ENCODE data around the gene DNAAF5.

DNAAF5 gene

DNA sequence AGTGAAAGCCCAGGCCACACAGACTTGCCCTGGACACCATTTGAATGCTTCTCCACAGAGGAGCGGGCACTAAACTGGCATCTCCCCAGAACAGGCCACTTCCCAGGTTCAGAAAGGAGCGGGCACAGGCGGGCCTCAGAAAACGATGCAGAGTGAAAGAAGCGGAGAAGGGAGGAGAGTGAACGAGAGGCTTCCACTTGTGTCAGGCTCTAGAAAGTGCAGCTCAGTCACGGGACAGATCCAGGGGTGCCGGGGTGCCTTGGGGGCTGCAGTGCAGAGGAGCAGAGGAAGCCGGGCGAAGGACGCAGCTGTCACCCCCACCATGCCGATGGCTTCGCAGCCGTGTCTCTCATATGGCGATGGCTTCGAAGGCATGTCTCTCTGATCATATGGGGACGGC lies 26.7 kb downstream of the DNAAF5 start:
- Histone ChIP-seq H4K91ac (ENCODE audit: low read length) (no peak overlapping the region), H2AFZ (ENCODE audit: low read depth, low read length) (no peak overlapping the region), H3K36me3 (ENCODE audit: control insufficient read depth in 1 of 2, insufficient read depth in 2 of 2, low read depth in 1 of 2, low read length in 2 of 2) (peaks cover 55 to 81% of the 10 kb centered on the region in 2 experiments), H3K9ac (ENCODE audit: low read length) (no peak overlapping the region), H3K9me3 (ENCODE audit: control insufficient read depth, low read length) (no peaks in the 10 kb centered on the region), H3K27ac (ENCODE audit: low read length, poor library complexity, severe bottlenecking) (no peak overlapping the region), H2BK12ac (ENCODE audit: low read length in 2 of 2) (no peak overlapping the region), H3K4me3 (ENCODE audit: insufficient read depth in 1 of 2, low read depth in 1 of 2, low read length in 2 of 2) (no peak overlapping the region), H3K27me3 (ENCODE audit: control insufficient read depth in 1 of 2, insufficient read depth in 1 of 2, low read length in 2 of 2) (no peaks in the 10 kb centered on the region), H3K4ac (ENCODE audit: low read depth in 1 of 2, low read length in 2 of 2) (no peak overlapping the region), H2BK5ac (ENCODE audit: low read depth, low read length, poor library complexity, severe bottlenecking) (no peak overlapping the region), H3K18ac (ENCODE audit: low read depth in 1 of 2, low read length in 2 of 2) (no peak overlapping the region), H3K4me1 (ENCODE audit: control insufficient read depth, insufficient read depth, low read depth, low read length) (peaks cover 8% of the 10 kb centered on the region), H2BK15ac (ENCODE audit: low read depth, poor library complexity, severe bottlenecking) (no peak overlapping the region), H2BK120ac (ENCODE audit: low read depth, low read length) (no peak overlapping the region), H3K14ac (ENCODE audit: low read length in 2 of 2) (no peak overlapping the region), H4K8ac (ENCODE audit: low read length) (no peak overlapping the region), H2AK5ac (ENCODE audit: low read length, severe bottlenecking) (no peak overlapping the region), H3K23ac (ENCODE audit: low read length in 2 of 2) (no peak overlapping the region), H3K79me1 (replicated peaks; ENCODE audit: low read length, poor library complexity, severe bottlenecking) (peaks cover 39% of the 10 kb centered on the region), H3K4me2 (ENCODE audit: low read length, poor library complexity, severe bottlenecking) (no peak overlapping the region)
- 97% methylated on average over 17 of the region's 17 CpGs for WGBS
- no peak for DNase-seq

DNA sequence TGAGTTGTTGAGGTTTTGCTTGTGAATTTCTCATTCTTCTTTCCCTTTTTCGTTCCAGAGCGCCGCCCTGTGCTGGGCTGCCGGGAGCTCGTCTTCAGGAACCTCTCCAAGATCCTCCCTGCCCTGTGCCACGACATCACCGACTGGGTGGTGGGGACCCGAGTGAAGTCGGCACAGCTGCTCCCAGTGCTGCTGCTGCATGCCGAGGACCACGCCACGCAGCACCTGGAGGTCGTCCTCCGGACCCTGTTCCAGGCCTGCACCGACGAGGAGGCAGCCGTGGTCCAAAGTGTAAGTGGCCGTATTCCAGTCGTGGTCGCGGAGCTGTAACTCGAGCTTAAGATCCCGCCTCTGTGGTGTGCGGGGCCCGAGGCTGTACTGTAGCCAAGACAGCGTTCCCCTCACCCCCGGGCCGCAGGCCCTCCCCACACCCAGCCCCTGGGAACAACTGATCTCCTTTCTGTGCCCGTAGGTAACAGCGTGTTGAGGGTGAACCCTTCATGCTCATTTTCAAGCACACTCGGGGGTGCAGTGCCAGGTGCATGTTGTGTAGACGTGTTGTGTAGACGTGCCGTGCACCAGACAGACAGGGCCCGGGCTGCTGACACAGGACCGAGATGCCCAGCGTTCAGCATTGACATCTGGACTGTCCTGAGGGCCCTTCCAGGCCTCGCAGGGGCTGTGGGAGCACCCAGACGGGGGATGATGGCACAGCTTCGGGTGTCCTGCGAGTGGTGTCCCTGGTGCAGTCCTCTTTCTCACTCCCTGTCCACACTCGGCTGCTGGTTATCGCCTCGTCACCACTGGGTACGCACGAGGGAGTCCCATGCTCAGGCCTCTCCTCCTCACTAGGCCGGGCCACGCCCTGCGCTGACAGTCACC lies 28.3 kb downstream of the DNAAF5 start:
- peaks cover 3% of the 10 kb centered on the region for H3K4me1 ChIP-seq (ENCODE audit: control insufficient read depth, insufficient read depth, low read depth, low read length)
- no peak for DNase-seq
- no peak overlapping the region for H4K8ac ChIP-seq (ENCODE audit: low read length)
- no peak overlapping the region for H2BK5ac ChIP-seq (ENCODE audit: low read depth, low read length, poor library complexity, severe bottlenecking)
- no peaks in the 10 kb centered on the region for H3K27me3 ChIP-seq (ENCODE audit: control insufficient read depth in 1 of 2, insufficient read depth in 1 of 2, low read length in 2 of 2)
- H3K36me3 ChIP-seq (ENCODE audit: control insufficient read depth in 1 of 2, insufficient read depth in 2 of 2, low read depth in 1 of 2, low read length in 2 of 2), result peaks cover 65 to 81% of the 10 kb centered on the region in 2 experiments
- no peak overlapping the region for H3K4me3 ChIP-seq (ENCODE audit: insufficient read depth in 1 of 2, low read depth in 1 of 2, low read length in 2 of 2)
- no peak overlapping the region for H3K4ac ChIP-seq (ENCODE audit: low read depth in 1 of 2, low read length in 2 of 2)
- no peak overlapping the region for H2AK5ac ChIP-seq (ENCODE audit: low read length, severe bottlenecking)
- no peak overlapping the region for H3K27ac ChIP-seq (ENCODE audit: low read length, poor library complexity, severe bottlenecking)
- no peak overlapping the region for H3K18ac ChIP-seq (ENCODE audit: low read depth in 1 of 2, low read length in 2 of 2)
- no peak overlapping the region for H3K14ac ChIP-seq (ENCODE audit: low read length in 2 of 2)
- no peak overlapping the region for H3K23ac ChIP-seq (ENCODE audit: low read length in 2 of 2)
- no peak overlapping the region for H4K91ac ChIP-seq (ENCODE audit: low read length)
- no peak overlapping the region for H2BK12ac ChIP-seq (ENCODE audit: low read length in 2 of 2)
- 95% methylated on average over 49 of the region's 49 CpGs for WGBS
- H3K79me1 ChIP-seq (replicated peaks; ENCODE audit: low read length, poor library complexity, severe bottlenecking), result peaks cover 34% of the 10 kb centered on the region
- H2BK120ac ChIP-seq (ENCODE audit: low read depth, low read length), result no peak overlapping the region
- H3K4me2 ChIP-seq (ENCODE audit: low read length, poor library complexity, severe bottlenecking), result no peak overlapping the region
- no peaks in the 10 kb centered on the region for H3K9me3 ChIP-seq (ENCODE audit: control insufficient read depth, low read length)
- H2BK15ac ChIP-seq (ENCODE audit: low read depth, poor library complexity, severe bottlenecking), result no peak overlapping the region
- no peak overlapping the region for H2AFZ ChIP-seq (ENCODE audit: low read depth, low read length)
- no peak overlapping the region for H3K9ac ChIP-seq (ENCODE audit: low read length)

DNA sequence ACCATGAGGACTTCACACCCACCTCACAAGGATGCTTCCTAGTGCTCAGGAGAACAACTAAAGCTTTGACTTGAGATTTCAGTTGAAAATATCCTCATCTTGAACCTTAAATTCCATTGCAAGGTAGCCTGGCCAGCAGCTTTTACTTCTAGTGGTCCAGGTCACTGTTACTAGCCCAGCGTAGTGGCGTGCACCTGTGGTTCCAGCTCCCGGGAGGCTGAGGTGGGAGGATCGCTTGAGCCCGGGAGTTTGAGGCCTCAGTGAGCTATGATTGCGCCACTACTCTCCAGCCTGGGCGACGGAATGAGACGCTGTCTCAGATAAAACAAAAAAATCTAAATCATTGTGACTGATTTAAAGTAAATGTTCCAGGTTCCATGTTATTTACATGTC lies 28.9 kb downstream of the DNAAF5 start:
- H3K27me3 ChIP-seq (ENCODE audit: control insufficient read depth in 1 of 2, insufficient read depth in 1 of 2, low read length in 2 of 2), result no peaks in the 10 kb centered on the region
- H2BK15ac ChIP-seq (ENCODE audit: low read depth, poor library complexity, severe bottlenecking), result no peak overlapping the region
- no peak overlapping the region for H3K27ac ChIP-seq (ENCODE audit: low read length, poor library complexity, severe bottlenecking)
- peaks cover 2% of the 10 kb centered on the region for H3K4me1 ChIP-seq (ENCODE audit: control insufficient read depth, insufficient read depth, low read depth, low read length)
- H3K4ac ChIP-seq (ENCODE audit: low read depth in 1 of 2, low read length in 2 of 2), result no peak overlapping the region
- peaks cover 30% of the 10 kb centered on the region for H3K79me1 ChIP-seq (replicated peaks; ENCODE audit: low read length, poor library complexity, severe bottlenecking)
- no peak overlapping the region for H3K14ac ChIP-seq (ENCODE audit: low read length in 2 of 2)
- no peak for DNase-seq
- no peak overlapping the region for H4K8ac ChIP-seq (ENCODE audit: low read length)
- no peak overlapping the region for H2AFZ ChIP-seq (ENCODE audit: low read depth, low read length)
- no peaks in the 10 kb centered on the region for H3K9me3 ChIP-seq (ENCODE audit: control insufficient read depth, low read length)
- H3K4me2 ChIP-seq (ENCODE audit: low read length, poor library complexity, severe bottlenecking), result no peak overlapping the region
- H4K91ac ChIP-seq (ENCODE audit: low read length), result no peak overlapping the region
- WGBS, result 97% methylated on average over 5 of the region's 9 CpGs
- peaks cover 60 to 79% of the 10 kb centered on the region in 2 experiments for H3K36me3 ChIP-seq (ENCODE audit: control insufficient read depth in 1 of 2, insufficient read depth in 2 of 2, low read depth in 1 of 2, low read length in 2 of 2)
- H2AK5ac ChIP-seq (ENCODE audit: low read length, severe bottlenecking), result no peak overlapping the region
- no peak overlapping the region for H3K4me3 ChIP-seq (ENCODE audit: insufficient read depth in 1 of 2, low read depth in 1 of 2, low read length in 2 of 2)
- H3K18ac ChIP-seq (ENCODE audit: low read depth in 1 of 2, low read length in 2 of 2), result no peak overlapping the region
- H3K9ac ChIP-seq (ENCODE audit: low read length), result no peak overlapping the region
- no peak overlapping the region for H2BK12ac ChIP-seq (ENCODE audit: low read length in 2 of 2)
- no peak overlapping the region for H2BK120ac ChIP-seq (ENCODE audit: low read depth, low read length)
- H3K23ac ChIP-seq (ENCODE audit: low read length in 2 of 2), result no peak overlapping the region
- no peak overlapping the region for H2BK5ac ChIP-seq (ENCODE audit: low read depth, low read length, poor library complexity, severe bottlenecking)

DNA sequence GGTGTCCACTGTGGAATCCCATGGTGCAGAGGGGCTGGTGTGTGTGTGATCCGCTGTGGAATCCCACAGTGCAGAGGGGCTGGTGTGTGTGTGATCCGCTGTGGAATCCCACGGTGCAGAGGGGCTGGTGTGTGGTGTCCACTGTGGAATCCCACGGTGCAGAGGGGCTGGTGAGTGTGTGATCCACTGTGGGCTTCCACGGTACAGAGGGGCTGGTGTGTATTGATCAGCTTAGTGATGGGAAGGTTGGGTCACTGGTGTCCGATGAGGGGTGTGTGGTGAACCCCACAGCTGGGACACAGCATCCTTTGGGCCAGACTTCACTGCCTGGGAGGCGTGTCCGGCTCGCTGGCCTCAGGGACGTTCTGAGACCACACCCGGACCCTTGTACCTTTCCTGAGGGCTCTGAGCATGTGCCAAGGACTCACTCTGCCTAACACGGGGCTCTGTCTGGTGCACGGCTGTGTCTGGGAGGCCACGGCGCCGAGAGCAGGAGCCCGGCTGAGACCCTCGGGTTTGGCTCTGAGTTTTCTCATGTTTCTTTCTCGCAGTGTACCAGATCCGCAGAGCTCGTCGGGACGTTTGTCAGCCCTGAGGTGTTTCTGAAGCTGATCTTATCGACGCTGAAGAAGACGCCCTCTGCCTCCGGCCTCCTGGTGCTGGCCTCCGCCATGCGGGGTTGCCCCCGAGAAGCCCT lies 29.9 kb downstream of the DNAAF5 start:
- H3K9ac ChIP-seq (ENCODE audit: low read length), result no peak overlapping the region
- H4K8ac ChIP-seq (ENCODE audit: low read length), result no peak overlapping the region
- no peak overlapping the region for H2BK15ac ChIP-seq (ENCODE audit: low read depth, poor library complexity, severe bottlenecking)
- H2BK120ac ChIP-seq (ENCODE audit: low read depth, low read length), result no peak overlapping the region
- H2BK12ac ChIP-seq (ENCODE audit: low read length in 2 of 2), result no peak overlapping the region
- H3K4me1 ChIP-seq (ENCODE audit: control insufficient read depth, insufficient read depth, low read depth, low read length), result peaks cover 7% of the 10 kb centered on the region
- H3K23ac ChIP-seq (ENCODE audit: low read length in 2 of 2), result no peak overlapping the region
- no peak overlapping the region for H3K14ac ChIP-seq (ENCODE audit: low read length in 2 of 2)
- no peak overlapping the region for H3K4ac ChIP-seq (ENCODE audit: low read depth in 1 of 2, low read length in 2 of 2)
- WGBS, result 95% methylated on average over 30 of the region's 30 CpGs
- no peak overlapping the region for H3K4me2 ChIP-seq (ENCODE audit: low read length, poor library complexity, severe bottlenecking)
- H3K27me3 ChIP-seq (ENCODE audit: control insufficient read depth in 1 of 2, insufficient read depth in 1 of 2, low read length in 2 of 2), result no peaks in the 10 kb centered on the region
- no peaks in the 10 kb centered on the region for H3K9me3 ChIP-seq (ENCODE audit: control insufficient read depth, low read length)
- no peak overlapping the region for H4K91ac ChIP-seq (ENCODE audit: low read length)
- no peak overlapping the region for H3K4me3 ChIP-seq (ENCODE audit: insufficient read depth in 1 of 2, low read depth in 1 of 2, low read length in 2 of 2)
- no peak overlapping the region for H2AK5ac ChIP-seq (ENCODE audit: low read length, severe bottlenecking)
- no peak overlapping the region for H2BK5ac ChIP-seq (ENCODE audit: low read depth, low read length, poor library complexity, severe bottlenecking)
- DNase-seq, result no peak
- H2AFZ ChIP-seq (ENCODE audit: low read depth, low read length), result no peak overlapping the region
- no peak overlapping the region for H3K27ac ChIP-seq (ENCODE audit: low read length, poor library complexity, severe bottlenecking)
- H3K36me3 ChIP-seq (ENCODE audit: control insufficient read depth in 1 of 2, insufficient read depth in 2 of 2, low read depth in 1 of 2, low read length in 2 of 2), result peaks cover 53 to 80% of the 10 kb centered on the region in 2 experiments
- H3K79me1 ChIP-seq (replicated peaks; ENCODE audit: low read length, poor library complexity, severe bottlenecking), result peaks cover 29% of the 10 kb centered on the region
- H3K18ac ChIP-seq (ENCODE audit: low read depth in 1 of 2, low read length in 2 of 2), result no peak overlapping the region

All from mesenchymal stem cell (in vitro differentiated cells and primary cell).